ENCODE results near the gene TMTC1. TPM values are rescaled to one million over a fixed set of nuclear protein-coding genes. Genes with fewer than 3 reads are reported as not detected.
A peak's percentile ranks its signal among the peaks of the same experiment; 100 is the strongest.

Gene TMTC1
- total RNA-seq, 1 experiment from 2014 or later: 0.38 TPM

DNA sequence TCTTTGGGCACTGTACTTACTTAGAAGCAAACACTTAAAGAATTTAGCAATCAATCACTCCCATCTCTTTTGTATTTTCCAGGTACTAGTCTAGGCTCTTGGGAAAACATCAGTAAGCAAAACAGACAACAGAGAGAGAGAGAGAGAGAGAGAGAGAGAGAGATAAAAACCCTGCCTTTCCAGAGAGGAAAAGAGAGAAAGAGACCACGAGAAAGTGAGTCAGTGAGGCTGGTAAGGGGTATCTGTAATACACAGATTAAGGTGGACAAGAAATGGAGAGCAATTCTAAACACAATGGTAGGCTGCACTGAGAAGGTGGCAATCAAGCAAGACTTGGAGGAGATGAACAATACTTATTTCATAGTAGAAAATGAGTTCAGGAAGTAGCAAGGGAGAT, 166.3 kb downstream of the TMTC1 start:
- no peak for DNase-seq (ENCODE audit: low spot score)

GRCh38 chr12:29616664-29617406, 166.9 kb downstream of the TMTC1 start:
- peak; percentile 8 for DNase-seq (ENCODE audit: low spot score)

- no peak for DNase-seq (ENCODE audit: low spot score)
Observed at GRCh38 chr12:29614694-29615325, 168.9 kb downstream of the TMTC1 start.

DNA sequence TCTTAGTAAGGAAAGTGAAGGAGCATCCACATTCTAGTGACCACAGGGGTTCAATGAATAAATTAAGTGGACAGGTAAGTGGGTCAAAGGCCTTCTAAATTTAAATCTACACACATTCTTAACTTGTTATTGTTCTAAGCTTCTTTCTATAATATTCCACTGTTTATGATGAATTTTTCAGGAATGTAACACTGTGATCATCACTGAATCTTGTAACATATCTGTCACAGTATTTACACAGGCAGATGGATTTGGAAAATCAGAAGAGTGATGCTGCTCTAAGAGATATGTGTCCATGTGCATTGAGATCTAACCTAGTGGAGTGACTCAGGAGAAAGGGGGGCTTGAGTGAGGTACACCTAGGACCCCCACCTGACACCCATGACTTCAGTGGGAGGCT, 170.8 kb downstream of the TMTC1 start:
- no peak for DNase-seq (ENCODE audit: low spot score)

- DNase-seq (ENCODE audit: low spot score): peak; percentile 14
Observed at GRCh38 chr12:29611906-29612305, 171.8 kb downstream of the TMTC1 start.

DNA sequence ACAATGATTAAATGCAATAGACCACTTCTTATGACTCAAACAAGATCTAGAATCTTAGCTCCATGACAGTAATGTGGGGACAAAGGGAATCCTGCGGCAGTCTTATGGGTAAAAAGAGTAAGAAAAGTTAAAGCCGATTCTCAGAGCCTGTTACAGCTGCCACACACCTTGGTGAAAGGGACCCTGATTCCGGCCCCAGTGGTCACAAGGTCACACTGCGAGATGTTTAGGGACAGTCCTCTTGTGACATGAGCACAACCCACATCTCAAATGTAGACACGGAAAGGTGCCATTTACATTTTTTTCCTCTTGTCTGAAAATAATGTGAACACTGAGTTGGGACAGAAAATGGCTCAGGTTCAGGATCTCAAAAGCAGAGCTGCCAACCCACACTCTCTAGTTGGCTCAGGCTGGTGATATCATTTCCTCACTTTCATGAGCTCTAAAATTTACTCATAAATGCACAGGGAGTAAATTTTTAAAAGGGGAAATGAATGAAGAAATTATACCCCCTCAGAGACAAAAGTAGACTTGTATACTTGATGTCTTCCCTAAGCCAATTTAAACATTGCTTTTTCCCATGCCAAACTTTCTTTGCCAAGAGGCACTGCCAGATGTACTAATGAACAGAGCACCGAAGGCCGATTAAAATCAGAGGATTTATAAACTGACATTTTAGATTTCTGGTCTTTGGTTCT, 173.1 kb downstream of the TMTC1 start:
- no peak for DNase-seq (ENCODE audit: low spot score)

- DNase-seq (ENCODE audit: low spot score): no peak
Observed at GRCh38 chr12:29609431-29610215, 174.1 kb downstream of the TMTC1 start.

- no peak for DNase-seq (ENCODE audit: low spot score)
Observed at GRCh38 chr12:29608581-29608980, 175.2 kb downstream of the TMTC1 start.

DNA sequence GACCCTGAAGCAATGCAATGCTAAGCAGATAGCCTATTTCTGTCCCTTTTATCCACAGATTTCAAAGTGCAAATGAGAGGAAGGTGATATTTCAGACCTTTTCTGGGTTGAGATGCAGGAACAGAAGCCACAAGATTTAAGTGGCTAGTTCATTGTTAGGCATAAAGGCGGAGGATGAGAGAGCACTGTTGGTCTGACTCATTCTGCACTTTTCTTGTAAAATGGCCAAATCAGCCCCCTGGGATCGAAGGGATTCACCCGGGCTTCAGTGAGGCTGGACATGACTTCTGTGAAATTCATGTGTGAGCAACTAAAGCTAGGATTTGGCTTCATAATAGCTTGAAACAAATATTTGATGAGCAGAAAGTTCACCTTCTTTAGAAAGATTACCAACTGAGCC, 184.4 kb downstream of the TMTC1 start:
- no peak for DNase-seq (ENCODE audit: low spot score)

DNA sequence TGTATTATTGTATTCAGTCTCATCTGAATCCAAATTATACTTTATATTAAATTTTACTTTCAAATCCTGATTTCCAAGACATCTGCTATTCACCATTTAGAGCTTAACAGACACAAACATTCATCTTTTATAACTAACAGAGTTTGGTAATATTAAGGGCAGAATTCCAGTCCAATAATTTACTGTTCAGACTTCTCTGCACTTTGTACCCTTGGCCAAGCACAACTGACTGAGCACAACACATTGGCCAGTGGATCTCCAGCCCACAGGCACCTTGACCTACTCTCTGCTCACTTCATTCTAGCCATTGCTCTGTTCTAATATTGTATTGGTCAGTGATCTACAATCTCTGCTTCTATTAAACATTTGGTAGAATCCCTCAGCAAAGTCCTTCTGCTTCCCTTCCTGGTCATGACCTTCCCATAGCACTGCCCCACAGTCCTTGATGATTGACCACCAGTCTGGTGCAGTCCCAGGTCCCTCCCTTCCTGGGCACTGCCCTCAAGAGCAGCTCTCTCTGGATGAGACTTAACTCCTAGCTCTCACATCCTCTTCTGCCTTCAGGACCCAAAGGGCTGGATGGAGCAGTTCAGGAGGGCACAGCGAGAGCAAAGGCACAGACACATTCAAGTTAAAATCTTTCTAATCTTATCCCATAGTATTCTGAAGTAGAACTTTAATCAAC, 188.5 kb downstream of the TMTC1 start:
- no peak for DNase-seq (ENCODE audit: low spot score)

DNA sequence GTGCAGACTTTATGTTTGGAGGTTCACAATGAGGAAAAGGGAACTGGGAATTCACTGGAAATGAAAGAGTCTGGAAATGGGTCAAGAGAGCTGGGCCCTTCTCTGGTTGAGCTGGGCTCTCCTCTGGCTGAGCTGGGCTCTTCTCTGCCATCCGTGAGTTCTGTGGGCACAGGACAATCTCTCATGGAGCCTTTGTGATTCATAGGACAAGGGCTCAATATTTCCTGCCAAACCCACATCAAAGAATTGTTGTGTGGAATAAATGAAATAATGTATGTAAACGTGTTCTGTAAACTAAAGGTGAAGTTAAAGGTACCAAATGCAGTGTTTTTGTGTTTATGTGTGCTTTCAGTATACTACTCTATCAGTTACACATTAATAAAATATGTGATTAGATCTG, 190.7 kb downstream of the TMTC1 start:
- no peak for DNase-seq (ENCODE audit: low spot score)

- no peak for DNase-seq (ENCODE audit: low spot score)
Observed at GRCh38 chr12:29591140-29592020, 192.4 kb downstream of the TMTC1 start.

GRCh38 chr12:29589851-29590250, 193.9 kb downstream of the TMTC1 start:
- DNase-seq (ENCODE audit: low spot score): no peak

DNA sequence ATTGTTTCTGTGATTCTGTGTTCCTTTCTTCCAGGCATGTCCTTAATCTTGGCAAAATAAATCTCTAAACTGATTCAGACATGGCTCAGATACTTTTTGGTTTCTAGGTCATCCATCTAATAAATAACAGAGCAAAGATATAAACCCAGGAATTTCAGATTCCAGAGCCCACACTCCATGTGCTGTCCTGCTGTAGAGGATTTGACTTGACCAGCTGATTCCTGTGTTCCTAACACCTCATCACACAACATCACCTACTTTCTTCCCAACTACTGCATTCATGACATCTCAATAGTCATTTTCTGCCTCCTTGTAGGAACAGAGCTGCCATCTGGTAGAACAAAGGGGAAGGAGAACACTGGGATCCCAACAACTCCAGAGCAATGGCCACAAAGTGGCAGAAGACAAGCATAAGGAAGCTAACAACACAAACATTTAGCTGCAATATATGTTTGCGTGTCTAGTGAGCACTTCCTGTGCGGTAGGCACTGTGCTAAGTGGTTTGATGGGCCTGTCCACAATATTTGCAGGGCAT, 194.4 kb downstream of the TMTC1 start:
- DNase-seq (ENCODE audit: low spot score): no peak

DNA sequence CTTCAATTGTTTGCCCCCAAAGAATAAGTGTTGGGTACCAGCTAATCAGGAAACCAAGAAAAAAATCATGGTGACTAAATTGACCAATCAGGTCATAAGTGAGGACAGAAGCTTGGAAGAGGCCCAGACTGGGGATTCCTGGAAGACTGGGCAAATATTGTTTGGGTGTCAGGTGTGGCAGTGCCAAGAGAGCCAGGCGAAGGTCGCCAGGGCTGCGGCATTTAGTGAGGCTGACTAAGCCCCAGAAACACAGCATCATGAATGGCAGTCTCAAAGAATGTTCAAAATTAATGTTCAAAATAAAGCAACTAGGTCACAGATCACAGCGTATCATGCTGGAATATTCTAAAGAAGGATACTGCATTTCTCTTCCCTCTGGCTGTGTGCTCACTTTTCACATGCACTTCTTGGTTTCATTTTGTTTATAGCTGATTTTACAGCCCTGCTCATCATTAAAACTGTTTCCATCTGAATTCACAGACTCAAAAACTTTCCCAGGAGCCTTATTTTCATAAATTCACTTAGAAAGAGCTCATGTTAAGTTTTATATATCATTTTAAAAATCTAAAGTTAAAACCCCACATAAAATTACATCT, 201.0 kb downstream of the TMTC1 start:
- no peak for DNase-seq (ENCODE audit: low spot score)

- DNase-seq (ENCODE audit: low spot score): no peak
Observed at GRCh38 chr12:29582146-29582545, 201.6 kb downstream of the TMTC1 start.

DNA sequence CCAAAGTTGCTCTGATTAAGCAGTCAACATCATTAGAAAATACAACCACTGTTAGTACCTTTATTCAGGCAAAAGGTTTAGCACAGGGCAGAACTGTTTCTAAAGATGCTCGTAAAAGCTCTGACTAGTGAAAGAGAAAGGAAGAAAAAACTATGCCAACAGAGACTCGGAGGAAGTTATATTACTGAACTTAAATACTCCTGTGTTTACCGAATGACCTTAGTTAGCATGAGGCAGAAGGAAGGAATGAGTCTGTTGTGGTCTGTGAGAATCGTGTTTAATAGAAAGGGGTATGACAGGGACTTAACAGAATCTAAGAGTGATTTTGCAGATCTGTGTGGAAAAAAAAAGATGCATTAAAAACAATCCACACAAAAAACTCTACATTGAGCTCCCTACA, 202.1 kb downstream of the TMTC1 start:
- no peak for DNase-seq (ENCODE audit: low spot score)

GRCh38 chr12:29580971-29581370, 202.8 kb downstream of the TMTC1 start:
- no peak for DNase-seq (ENCODE audit: low spot score)

GRCh38 chr12:29578731-29579130, 205.0 kb downstream of the TMTC1 start:
- no peak for DNase-seq (ENCODE audit: low spot score)

DNA sequence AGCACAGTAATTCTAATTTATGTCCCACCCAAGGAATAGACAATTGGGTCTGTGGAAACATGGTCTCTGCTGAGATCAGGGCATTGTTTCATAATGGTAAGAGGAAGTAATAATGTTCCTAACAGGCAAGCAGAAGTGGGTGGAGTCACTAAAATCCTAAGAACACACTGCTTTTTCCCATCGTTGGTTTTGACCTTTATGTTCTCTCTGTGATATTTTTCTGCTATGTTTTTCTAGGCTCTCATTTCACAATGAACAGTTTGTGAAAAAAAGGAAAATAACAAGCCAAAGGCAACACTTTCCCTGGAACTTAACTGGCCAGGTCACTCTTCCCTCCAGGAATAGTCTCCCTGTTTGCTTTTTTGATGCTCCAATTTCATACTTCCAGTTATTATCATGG, 205.7 kb downstream of the TMTC1 start:
- no peak for DNase-seq (ENCODE audit: low spot score)
